IMR-90 (cell line): ENCODE measurements around the gene LYZL1. TPM values are rescaled to one million over a fixed set of nuclear protein-coding genes. Genes with fewer than 3 reads are reported as not detected.

Experiments
- ATAC-seq: fragments of 200-7000 bp; cut with Tn5 transposase; 2 replicates; pipeline ENCODE4 v1.9.1; 2020; ENCODE audit warnings: low read depth, mild to moderate bottlenecking, moderate library complexity
- BruUV-seq: library from RNA; stranded (reverse); fragments of 400-500 nt; replicated peaks from 2 replicates; lab custom pipeline; 2021; lab: Mats Ljungman, UMichigan
- CTCF ChIA-PET: fragments of 300-600 bp; formaldehyde crosslinking; extraction: SDS; loops from one replicate; lab custom pipeline; 2021; ENCODE audit warnings: antibody characterized with exemption; lab: Yijun Ruan, JAX
- POLR2A ChIA-PET: fragments of 300-600 bp; sonication (Branson Sonifier 250); formaldehyde crosslinking; loops from one replicate; lab custom pipeline; 2022; ENCODE audit warnings: antibody characterized with exemption; ENCODE audit not compliant: unreplicated experiment; lab: Charles Lee
- DNase-seq: peaks from one replicate; pipeline ENCODE4 v3.0.0; 2013
- H2AFZ ChIP-seq: replicated peaks from 2 replicates; pipeline ENCODE3; 2013; ENCODE audit warnings: low read length, mild to moderate bottlenecking; ENCODE audit not compliant: poor library complexity
- H2AK5ac ChIP-seq: 2 replicates; pipeline ENCODE4 v1.6.1; 2013; ENCODE audit warnings: low read depth, low read length, inconsistent platforms
- H2AK9ac ChIP-seq: replicated peaks from 2 replicates; pipeline ENCODE3; 2013; ENCODE audit warnings: mild to moderate bottlenecking, low read depth, low read length, moderate library complexity; ENCODE audit not compliant: poor library complexity
- H2BK120ac ChIP-seq: 2 replicates; pipeline ENCODE4 v1.6.1; 2013; ENCODE audit warnings: low read depth, low read length, inconsistent platforms
- H2BK15ac ChIP-seq: 3 replicates; pipeline ENCODE4 v1.6.1; 2013; ENCODE audit warnings: low read depth, low read length, inconsistent platforms
- H2BK20ac ChIP-seq: 2 replicates; pipeline ENCODE4 v1.6.1; 2013; ENCODE audit warnings: low read depth, mild to moderate bottlenecking, inconsistent platforms, low read length, moderate library complexity
- H2BK5ac ChIP-seq: 2 replicates; pipeline ENCODE4 v1.6.1; 2013; ENCODE audit warnings: mild to moderate bottlenecking, low read depth, low read length, inconsistent platforms; ENCODE audit not compliant: poor library complexity, severe bottlenecking
- H3K14ac ChIP-seq: replicated peaks from 2 replicates; pipeline ENCODE4 v1.6.1; 2013; ENCODE audit warnings: low read depth, low read length, inconsistent platforms
- H3K18ac ChIP-seq: 2 replicates; pipeline ENCODE4 v1.6.1; 2013; ENCODE audit warnings: low read depth, low read length, control low read depth
- H3K23ac ChIP-seq: 2 replicates; pipeline ENCODE4 v1.6.1; 2013; ENCODE audit warnings: low read depth, low read length, inconsistent platforms
- H3K27ac ChIP-seq: 2 replicates; pipeline ENCODE4 v1.5.1; 2013; ENCODE audit warnings: mild to moderate bottlenecking, control low read depth, low read length; ENCODE audit not compliant: insufficient read depth
- H3K27me3 ChIP-seq: 2 replicates; pipeline ENCODE4 v1.6.1; 2013; ENCODE audit warnings: low read length; ENCODE audit not compliant: control insufficient read depth, insufficient read depth
- H3K36me3 ChIP-seq: 2 replicates; pipeline ENCODE4 v1.6.1; 2013; ENCODE audit warnings: low read length, mixed read lengths; ENCODE audit not compliant: control insufficient read depth, insufficient read depth
- H3K4ac ChIP-seq: 2 replicates; pipeline ENCODE4 v1.6.1; 2013; ENCODE audit warnings: low read depth, low read length, inconsistent platforms
- H3K4me1 ChIP-seq: 2 replicates; pipeline ENCODE4 v1.6.1; 2013; ENCODE audit warnings: low read length, mixed read lengths; ENCODE audit not compliant: control insufficient read depth, insufficient read depth
- H3K4me2 ChIP-seq: 2 replicates; pipeline ENCODE4 v1.6.1; 2013; ENCODE audit warnings: low read depth, mild to moderate bottlenecking, control low read depth, low read length, moderate library complexity
- H3K4me3 ChIP-seq: 2 replicates; pipeline ENCODE4 v1.5.1; 2013; ENCODE audit warnings: low read depth, mild to moderate bottlenecking, control low read depth, low read length, moderate library complexity; ENCODE audit not compliant: insufficient read depth
- H3K56ac ChIP-seq: 2 replicates; pipeline ENCODE4 v1.6.1; 2013; ENCODE audit warnings: low read length, inconsistent platforms; ENCODE audit not compliant: insufficient read depth; ENCODE audit errors: extremely low read depth
- H3K79me1 ChIP-seq, 2 experiments: 2 replicates each; pipeline ENCODE4 v1.6.1; 2013; ENCODE audit warnings: low read length in 2 of 2, inconsistent platforms in 1 of 2, low read depth in 1 of 2
- H3K9ac ChIP-seq: 2 replicates; pipeline ENCODE4 v1.6.1; 2013; ENCODE audit warnings: low read depth, low read length, control low read depth
- H3K9me1 ChIP-seq: 2 replicates; pipeline ENCODE4 v1.6.1; 2013; ENCODE audit warnings: low read length, inconsistent platforms; ENCODE audit not compliant: insufficient read depth
- H3K9me3 ChIP-seq: 2 replicates; pipeline ENCODE4 v1.6.1; 2013; ENCODE audit warnings: low read length; ENCODE audit not compliant: control insufficient read depth, insufficient read depth
- H4K20me1 ChIP-seq: 2 replicates; pipeline ENCODE4 v1.6.1; 2013; ENCODE audit warnings: low read length, inconsistent platforms; ENCODE audit not compliant: insufficient read depth
- H4K5ac ChIP-seq: 2 replicates; pipeline ENCODE4 v1.6.1; 2013; ENCODE audit warnings: mild to moderate bottlenecking, low read depth, low read length, control low read depth
- H4K8ac ChIP-seq, 2 experiments: 2 replicates each; pipeline ENCODE4 v1.6.1; 2013; ENCODE audit warnings: low read depth in 2 of 2, low read length in 2 of 2, control low read depth in 1 of 2, inconsistent platforms in 1 of 2
- H4K91ac ChIP-seq: 2 replicates; pipeline ENCODE4 v1.6.1; 2013; ENCODE audit warnings: low read depth, low read length, inconsistent platforms; ENCODE audit not compliant: insufficient read depth
- BHLHE40 ChIP-seq: fragments of 150-350 bp; IDR thresholded peaks from 2 replicates; pipeline ENCODE4 v1.6.1; 2016; ENCODE audit warnings: mild to moderate bottlenecking, low read depth, low read length
- CEBPB ChIP-seq: IDR thresholded peaks from 2 replicates; pipeline ENCODE4 v1.6.1; 2012; ENCODE audit warnings: low read depth, low read length, improper control_type of control experiment
- CHD1 ChIP-seq: IDR thresholded peaks from 2 replicates; pipeline ENCODE4 v1.6.1; 2012; ENCODE audit warnings: low read depth, low read length, improper control_type of control experiment
- CTCF ChIP-seq: conservative IDR thresholded peaks from 2 replicates; pipeline ENCODE4 v1.5.1; 2012; ENCODE audit warnings: mild to moderate bottlenecking, low read depth, low read length, improper control_type of control experiment
- ELK1 ChIP-seq: fragments of 150-350 bp; IDR thresholded peaks from 2 replicates; pipeline ENCODE4 v1.6.1; 2016; ENCODE audit warnings: low read depth, mild to moderate bottlenecking, low read length, moderate library complexity, borderline replicate concordance
- FOS ChIP-seq: fragments of 150-350 bp; IDR thresholded peaks from 2 replicates; pipeline ENCODE4 v1.6.1; 2016; ENCODE audit warnings: low read depth, low read length
- MAFK ChIP-seq: IDR thresholded peaks from 2 replicates; pipeline ENCODE4 v1.6.1; 2012; ENCODE audit warnings: low read depth, low read length, improper control_type of control experiment
- MAZ ChIP-seq: IDR thresholded peaks from 2 replicates; pipeline ENCODE4 v1.6.1; 2012; ENCODE audit warnings: low read depth, mild to moderate bottlenecking, low read length, improper control_type of control experiment, moderate library complexity, borderline replicate concordance
- MXI1 ChIP-seq: IDR thresholded peaks from 2 replicates; pipeline ENCODE4 v1.6.1; 2012; ENCODE audit warnings: low read depth, mild to moderate bottlenecking, low read length, moderate library complexity, borderline replicate concordance
- NFE2L2 ChIP-seq: fragments of 150-350 bp; IDR thresholded peaks from 2 replicates; pipeline ENCODE4 v1.6.1; 2016; ENCODE audit warnings: low read depth, mild to moderate bottlenecking, low read length
- POLR2A ChIP-seq: IDR thresholded peaks from 2 replicates; pipeline ENCODE4 v1.6.1; 2012; ENCODE audit warnings: mild to moderate bottlenecking, low read depth, low read length
- RAD21 ChIP-seq: IDR thresholded peaks from 2 replicates; pipeline ENCODE4 v1.6.1; 2012; ENCODE audit warnings: low read length, improper control_type of control experiment
- RCOR1 ChIP-seq: IDR thresholded peaks from 2 replicates; pipeline ENCODE4 v1.6.1; 2012; ENCODE audit warnings: mild to moderate bottlenecking, low read length, improper control_type of control experiment; ENCODE audit not compliant: insufficient replicate concordance
- RFX5 ChIP-seq: IDR thresholded peaks from 2 replicates; pipeline ENCODE4 v1.8.0; 2012; ENCODE audit warnings: low read depth, mild to moderate bottlenecking, low read length, moderate library complexity
- SMC3 ChIP-seq: fragments of 150-350 bp; IDR thresholded peaks from 2 replicates; pipeline ENCODE4 v1.6.1; 2016; ENCODE audit warnings: low read depth, mild to moderate bottlenecking, antibody characterized with exemption, low read length, moderate library complexity
- USF2 ChIP-seq: fragments of 150-350 bp; IDR thresholded peaks from 2 replicates; pipeline ENCODE4 v1.6.1; 2017; ENCODE audit warnings: mild to moderate bottlenecking, antibody characterized with exemption, low read length, low read depth
- WGBS, 2 experiments: methylation state at CpG; one replicate each; pipeline versions ENCODE4 v1.1.5 to v1.1.7; 2013; ENCODE audit warnings: missing lambda C conversion rate in 2 of 2; ENCODE audit not compliant: insufficient read length in 1 of 2; ENCODE audit errors: extremely low coverage in 2 of 2; 5-methylcytosine and 5-hydroxymethylcytosine counted together
- dilution Hi-C: fragments of 300-500 bp; cut with HindIII; formaldehyde crosslinking; loops from one replicate; pipeline ENCODE4 v1.14.3; 2018; ENCODE audit warnings: low sequenced_read_pairs; ENCODE audit not compliant: unreplicated experiment
- in situ Hi-C: fragments of 300-500 bp; cut with MboI; formaldehyde crosslinking; loops from 3 replicates; pipeline ENCODE4 v1.14.3; 2019; ENCODE audit warnings: low sequenced_read_pairs, inconsistent platforms, mixed read lengths
- intact Hi-C: fragments of 100-400 bp; cut with micrococcal nuclease; formaldehyde crosslinking; loops from 2 replicates; pipeline ENCODE4 v1.10.0; 2022
- polyA plus RNA-seq, 3 experiments: library from polyadenylated mRNA; depleted of rRNA; stranded (reverse); fragments of >200 nt; gene quantifications; 2 replicates each; pipeline ENCODE4 v1.2.3, GENCODE V29; 2012; ENCODE audit warnings: low replicate concordance in 1 of 3
- total RNA-seq: library from RNA; depleted of rRNA; stranded (reverse); fragments of >200 nt; gene quantifications from 2 replicates; pipeline ENCODE4 v1.2.3, GENCODE V29; 2012

LYZL1 gene
- total and polyA plus RNA-seq, 2 of the 4 experiments (the other 2 are of a cell fraction): not detected

- dilution Hi-C loops: no loop called here
These were observed 66.6 kb downstream of the LYZL1 start for GRCh38 chr10:29355411-29355991.

More at GRCh38 chr10:29355411-29355991, 66.6 kb downstream of the LYZL1 start:
- Histone ChIP-seq H3K56ac (no peak overlapping the region), H3K4ac (no peak overlapping the region), H2BK20ac (no peak overlapping the region), H3K4me2 (peak overlapping the region; percentile 49; the same call in 1 of the 2 replicates), H2AK5ac (no peak overlapping the region), H2BK5ac (no peak overlapping the region), H3K4me3 (no peak overlapping the region), H3K79me1 (no peaks in the 10 kb centered on the region), H3K27me3 (peaks cover 16% of the 10 kb centered on the region), H4K8ac (no peak overlapping the region), H3K18ac (no peak overlapping the region), H4K91ac (no peak overlapping the region), H2AK9ac (no peak overlapping the region), H3K9me3 (no peaks in the 10 kb centered on the region), H3K9ac (no peak overlapping the region), H3K27ac (peak overlapping the region; percentile 14; the same call in 1 of the 2 replicates), H3K36me3 (no peaks in the 10 kb centered on the region), H3K9me1 (no peaks in the 10 kb centered on the region), H3K23ac (no peak overlapping the region), H3K4me1 (peaks cover 6% of the 10 kb centered on the region; the same call in 1 of the 2 replicates), H2BK120ac (no peak overlapping the region), H4K20me1 (no peaks in the 10 kb centered on the region), H2AFZ (peak overlapping the region; percentile 2), H2BK15ac (no peak overlapping the region), H3K14ac (no peak overlapping the region), H4K5ac (no peak overlapping the region)
- no TSS peak for BruUV-seq
- in situ Hi-C loops (no loop called here), intact Hi-C loops (no loop called here)
- DNase-seq (no peak), ATAC-seq (peak; percentile 51)
- WGBS, 2 experiments: 68% methylated on average over 2 of the region's 6 CpGs; no CpG with 5 or more reads in 1 of the 2 experiments
- TF ChIP-seq BHLHE40 (no peak), CHD1 (no peak), MXI1 (no peak), MAFK (no peak), POLR2A (no peak), RAD21 (no peak), RFX5 (no peak), FOS (no peak), USF2 (no peak), MAZ (no peak), ELK1 (no peak), RCOR1 (no peak), CEBPB (no peak), NFE2L2 (no peak), CTCF (no peak), SMC3 (no peak)
- ChIA-PET CTCF (interaction anchor here (0.6 kb wide), 1 partner anchor 154 kb away, joined by 3 read pairs; no protein-coding TSS in a partner anchor), POLR2A (no interaction called here)
